ENCODE data around the gene LARGE1.
"Not testable (repeated sequence)": the region's sequence is repeated elsewhere in the genome, so short reads cannot be mapped to it uniquely, and the experiment has no call there.

LARGE1 gene

DNA sequence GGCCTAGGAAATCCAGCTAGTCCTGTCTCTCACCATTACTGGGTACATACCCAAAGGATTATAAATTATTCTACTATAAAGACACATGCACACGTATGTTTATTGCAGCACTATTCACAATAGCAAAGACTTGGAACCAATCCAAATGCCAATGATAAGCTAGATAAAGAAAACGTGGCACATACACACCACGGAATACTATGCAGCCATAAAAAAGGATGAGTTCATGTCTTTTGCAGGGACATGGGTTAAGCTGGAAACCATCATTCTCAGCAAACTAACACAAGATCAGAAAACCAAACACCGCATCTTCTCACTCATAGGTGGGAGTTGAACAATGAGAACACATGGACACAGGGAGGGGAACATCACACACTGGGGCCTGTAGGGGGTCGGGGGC, 61.6 kb downstream of the LARGE1 start:
- in situ Hi-C loops (cut with MboI; ENCODE audit: low sequenced_read_pairs) = not testable (repeated sequence)

DNA sequence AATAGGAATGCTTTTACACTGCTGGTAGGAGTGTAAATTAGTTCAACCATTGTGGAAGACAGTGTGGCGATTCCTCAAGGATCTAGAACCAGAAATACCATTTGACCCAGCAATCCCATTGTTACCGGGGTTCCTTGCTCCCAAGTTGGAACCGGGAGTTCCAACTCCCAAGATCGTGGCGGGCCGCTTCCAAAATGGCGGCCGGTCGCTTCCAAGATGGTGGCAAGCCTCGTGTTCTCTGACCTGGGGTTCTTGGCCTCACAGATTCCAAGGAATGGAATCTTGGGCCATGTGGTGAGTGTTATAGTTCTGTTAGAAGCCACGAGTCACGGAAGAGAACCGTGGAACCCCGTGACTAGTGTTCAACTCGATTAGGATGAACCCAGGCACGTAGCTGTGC, 62.5 kb downstream of the LARGE1 start:
- in situ Hi-C loops (cut with MboI; ENCODE audit: low sequenced_read_pairs) = not testable (repeated sequence)

DNA sequence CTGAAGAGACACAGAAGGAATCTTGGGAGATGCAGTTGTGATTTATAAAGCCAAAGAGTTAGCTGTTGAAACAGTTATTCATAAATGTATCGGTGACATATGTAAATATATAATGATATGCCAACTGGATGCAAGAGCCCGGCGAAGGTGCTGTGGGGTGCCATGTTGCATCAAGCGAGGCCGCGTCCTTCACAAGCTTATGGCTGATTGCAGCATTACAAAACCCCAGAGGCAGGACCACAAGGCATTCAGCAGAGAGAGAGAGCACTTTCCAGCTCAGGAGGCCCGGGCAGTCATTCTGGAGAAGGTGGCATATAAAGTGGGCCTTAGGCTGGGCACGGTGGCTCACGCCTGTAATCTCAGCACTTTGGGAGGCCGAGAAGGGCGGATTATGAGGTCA, 65.6 kb downstream of the LARGE1 start:
- in situ Hi-C loops (cut with MboI; ENCODE audit: low sequenced_read_pairs) = no loop called here

DNA sequence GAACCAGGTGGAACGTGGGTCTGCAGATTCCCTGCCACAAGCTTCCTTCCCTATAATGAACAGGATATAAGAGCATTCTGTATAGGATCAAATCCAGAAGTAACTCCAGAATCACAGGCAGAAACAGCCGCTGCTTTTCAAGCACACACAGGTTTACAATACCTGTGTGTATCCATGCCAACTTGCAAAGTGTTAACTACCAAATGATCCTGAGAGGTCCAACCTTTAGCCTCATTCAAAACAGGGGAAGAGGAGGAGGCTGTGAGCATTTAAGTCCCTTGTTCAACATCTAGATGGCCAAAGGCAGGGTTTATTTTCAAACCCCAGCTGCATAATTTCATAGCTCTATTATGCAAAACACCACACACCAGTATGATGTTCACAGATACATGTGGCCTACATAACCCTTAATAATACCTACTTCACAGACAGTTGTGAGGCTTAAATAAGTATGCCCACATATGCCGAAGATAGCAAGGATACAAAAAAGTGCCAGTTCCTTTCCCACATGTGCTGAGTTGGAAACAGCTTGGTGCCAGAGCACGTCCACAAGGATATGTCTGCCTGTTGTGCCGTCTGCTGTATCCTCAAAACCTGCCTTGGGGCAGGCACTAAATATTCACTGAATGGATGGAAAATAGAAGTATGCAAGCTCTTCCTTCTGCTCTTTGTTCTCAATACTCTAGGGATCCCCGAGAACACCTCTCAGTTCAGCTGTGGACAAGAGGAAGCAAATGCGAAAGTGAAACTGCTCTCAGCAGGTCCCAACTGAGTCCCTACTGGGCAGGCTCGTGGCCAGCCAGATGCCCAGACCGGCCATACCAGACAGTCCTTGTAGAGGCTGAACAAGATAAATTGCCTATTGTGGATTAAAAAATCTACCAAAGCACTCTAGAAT, 66.8 kb downstream of the LARGE1 start:
- in situ Hi-C loops (cut with MboI; ENCODE audit: low sequenced_read_pairs) = no loop called here

DNA sequence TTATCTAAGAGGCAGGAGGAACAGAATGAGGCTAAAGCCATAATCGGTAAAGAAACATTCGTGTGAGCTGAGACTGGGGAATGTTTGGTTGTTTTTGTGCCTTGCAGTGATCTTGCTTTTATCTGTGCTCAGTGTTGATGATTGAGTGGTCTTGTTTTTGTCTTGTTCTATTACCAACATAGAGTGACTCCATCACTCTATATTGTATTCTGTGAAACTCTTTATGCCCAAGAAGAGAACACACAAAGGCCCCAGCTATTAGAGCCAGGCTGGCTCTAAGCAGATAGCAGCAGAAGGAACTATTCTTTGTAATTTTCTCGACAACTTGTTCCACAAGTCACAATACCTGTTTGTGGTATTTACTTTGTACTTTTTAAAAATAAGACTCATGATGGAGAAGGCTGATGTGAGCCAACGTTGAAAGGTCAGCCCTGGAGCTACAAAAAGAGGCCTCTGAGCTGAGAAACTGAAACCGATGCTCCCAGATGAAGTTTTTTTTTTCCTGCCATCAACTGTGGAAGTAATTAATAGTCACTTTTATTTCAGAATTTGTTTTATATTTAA, 68.4 kb downstream of the LARGE1 start:
- in situ Hi-C loops (cut with MboI; ENCODE audit: low sequenced_read_pairs) = no loop called here

DNA sequence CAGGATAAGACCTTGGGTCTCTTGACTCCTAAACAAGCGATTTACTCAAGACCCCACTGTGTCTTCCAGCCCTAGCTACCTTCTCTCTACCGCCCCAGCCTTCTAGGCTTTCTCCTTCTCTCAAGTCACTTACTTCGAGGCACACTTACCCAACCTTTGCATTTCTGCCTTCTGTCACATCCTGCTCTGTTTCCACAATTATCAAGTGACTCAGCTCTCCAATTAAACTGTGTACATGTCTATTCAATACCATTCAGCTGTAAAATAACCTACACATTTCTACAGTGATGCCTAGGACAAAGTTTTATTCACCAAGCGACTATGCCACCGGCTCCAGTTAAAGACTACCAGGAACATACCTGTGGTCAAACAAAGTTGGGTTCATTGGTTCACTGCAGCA, 69.0 kb downstream of the LARGE1 start:
- in situ Hi-C loops (cut with MboI; ENCODE audit: low sequenced_read_pairs) = no loop called here

DNA sequence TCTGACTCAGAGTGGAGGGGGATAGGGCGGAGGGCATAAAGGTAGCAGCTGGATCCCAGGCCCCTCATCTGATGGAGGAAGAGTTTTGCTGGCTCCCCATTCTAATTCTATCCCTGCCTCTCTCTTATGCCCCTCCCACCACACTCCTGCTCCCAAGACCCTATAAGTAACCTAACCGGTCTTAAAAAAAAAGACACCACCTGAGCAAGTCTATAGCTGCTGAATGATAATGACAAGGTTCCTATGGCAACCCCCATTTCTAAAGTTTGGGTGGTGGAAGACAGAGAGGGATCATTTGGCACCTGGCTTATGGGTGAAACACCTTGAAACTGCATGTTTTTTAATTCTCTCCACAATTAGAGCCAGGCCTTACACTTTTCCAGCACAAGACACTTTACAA, 69.6 kb downstream of the LARGE1 start:
- in situ Hi-C loops (cut with MboI; ENCODE audit: low sequenced_read_pairs) = no loop called here

DNA sequence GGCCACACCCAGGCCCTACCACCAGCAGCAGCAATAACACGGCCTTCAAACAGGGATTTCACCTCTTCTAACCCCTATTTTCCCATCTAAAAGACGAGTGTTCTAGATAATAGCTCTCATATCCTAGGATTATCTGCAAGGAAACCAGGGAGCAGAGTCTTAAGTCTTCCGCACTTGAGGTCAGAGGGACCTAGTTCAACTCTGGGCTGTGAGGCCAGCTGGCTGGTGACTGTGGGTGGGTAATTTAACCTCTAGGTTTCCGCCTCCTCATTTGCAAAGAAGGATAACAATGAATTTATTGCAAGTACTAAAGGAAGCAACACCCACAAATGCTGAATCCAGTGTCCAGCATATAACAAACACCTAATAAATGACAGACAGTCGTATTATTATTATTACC, 70.1 kb downstream of the LARGE1 start:
- in situ Hi-C loops (cut with MboI; ENCODE audit: low sequenced_read_pairs) = no loop called here

DNA sequence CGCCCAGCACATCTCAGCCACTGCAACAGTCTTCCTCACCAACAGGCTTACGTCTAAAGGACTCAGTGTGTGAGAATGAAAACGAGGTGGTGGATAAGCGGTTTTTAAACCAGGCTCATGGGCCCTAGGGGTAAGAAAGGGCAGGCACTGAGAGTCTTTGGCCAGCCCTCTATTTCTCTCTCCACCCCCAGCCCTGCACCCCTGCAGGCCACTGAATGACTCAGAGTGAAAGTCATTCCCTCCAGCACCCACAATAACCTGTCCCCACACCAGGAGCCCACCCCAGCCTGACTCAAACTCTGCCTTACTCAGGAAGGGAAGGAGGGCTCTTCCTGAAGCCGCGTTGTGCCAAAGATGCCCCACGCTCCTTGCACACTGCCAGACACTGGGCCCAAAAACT, 72.0 kb downstream of the LARGE1 start:
- in situ Hi-C loops (cut with MboI; ENCODE audit: low sequenced_read_pairs) = no loop called here

DNA sequence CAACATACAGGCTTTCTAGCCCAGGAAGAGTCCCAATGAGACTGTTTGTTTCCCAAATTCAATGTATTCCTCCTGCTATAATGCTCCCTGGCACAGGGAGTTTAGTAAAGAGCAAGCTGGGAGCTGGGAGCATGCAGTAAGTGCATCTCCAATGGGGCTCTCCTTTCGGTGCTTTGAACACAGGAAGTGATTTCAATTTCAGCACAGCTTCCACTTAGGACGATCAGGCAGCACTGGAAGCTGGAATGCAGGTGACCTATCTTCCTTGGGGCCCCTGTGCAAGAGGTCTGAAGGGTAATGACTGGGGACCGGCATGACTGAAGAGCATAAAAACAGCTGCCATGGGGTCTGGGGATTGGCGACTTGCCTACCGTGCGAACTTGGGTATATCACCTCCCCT, 76.0 kb downstream of the LARGE1 start:
- in situ Hi-C loops (cut with MboI; ENCODE audit: low sequenced_read_pairs) = no loop called here

DNA sequence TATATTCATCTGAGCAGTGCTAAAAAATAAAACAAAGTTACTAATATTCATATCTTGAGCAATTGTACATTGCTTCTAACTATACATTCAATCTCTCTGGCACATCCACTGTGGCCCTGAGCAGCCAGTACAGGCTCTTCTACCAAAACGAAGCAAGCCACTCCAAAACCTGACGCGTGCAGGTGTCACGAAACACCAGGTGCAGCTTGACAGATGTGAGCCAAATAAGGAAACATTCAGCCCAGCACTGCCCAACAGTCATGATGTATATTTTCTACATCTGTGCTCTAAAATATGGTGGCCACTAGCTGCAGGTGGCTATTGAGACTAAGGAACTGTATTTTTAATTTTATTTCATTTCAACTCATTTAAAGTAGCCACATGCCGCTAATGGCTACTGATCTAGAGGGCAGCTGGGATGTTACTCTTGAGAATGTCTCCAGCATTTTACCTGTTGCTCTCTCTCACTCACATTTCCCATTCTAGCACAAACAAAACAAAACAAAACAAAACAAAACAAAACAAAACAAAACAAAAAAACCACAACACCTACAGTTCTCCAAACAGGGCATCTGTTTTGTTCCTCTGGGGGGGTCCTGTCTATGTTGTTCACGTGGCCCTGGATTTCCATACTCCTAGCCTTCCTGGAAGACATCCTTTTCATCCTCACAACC, 77.7 kb downstream of the LARGE1 start:
- in situ Hi-C loops (cut with MboI; ENCODE audit: low sequenced_read_pairs) = no loop called here

DNA sequence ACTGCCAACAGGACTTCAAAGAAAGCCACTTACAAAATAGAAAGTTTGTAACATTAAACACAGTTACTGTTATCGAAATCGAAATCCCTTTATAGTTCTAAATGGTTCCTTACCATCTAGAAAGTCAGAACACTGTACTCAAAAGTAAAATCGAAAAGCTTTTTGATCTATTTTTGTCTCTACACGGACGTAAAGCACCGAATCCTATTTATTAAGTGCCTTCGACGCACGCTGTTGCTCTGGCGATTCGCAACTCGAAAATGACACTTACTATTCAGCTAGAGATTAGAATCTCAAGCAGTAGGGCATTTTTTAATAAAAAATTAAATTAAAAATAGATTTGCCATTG, 78.3 kb downstream of the LARGE1 start:
- in situ Hi-C loops (cut with MboI; ENCODE audit: low sequenced_read_pairs) = no loop called here

DNA sequence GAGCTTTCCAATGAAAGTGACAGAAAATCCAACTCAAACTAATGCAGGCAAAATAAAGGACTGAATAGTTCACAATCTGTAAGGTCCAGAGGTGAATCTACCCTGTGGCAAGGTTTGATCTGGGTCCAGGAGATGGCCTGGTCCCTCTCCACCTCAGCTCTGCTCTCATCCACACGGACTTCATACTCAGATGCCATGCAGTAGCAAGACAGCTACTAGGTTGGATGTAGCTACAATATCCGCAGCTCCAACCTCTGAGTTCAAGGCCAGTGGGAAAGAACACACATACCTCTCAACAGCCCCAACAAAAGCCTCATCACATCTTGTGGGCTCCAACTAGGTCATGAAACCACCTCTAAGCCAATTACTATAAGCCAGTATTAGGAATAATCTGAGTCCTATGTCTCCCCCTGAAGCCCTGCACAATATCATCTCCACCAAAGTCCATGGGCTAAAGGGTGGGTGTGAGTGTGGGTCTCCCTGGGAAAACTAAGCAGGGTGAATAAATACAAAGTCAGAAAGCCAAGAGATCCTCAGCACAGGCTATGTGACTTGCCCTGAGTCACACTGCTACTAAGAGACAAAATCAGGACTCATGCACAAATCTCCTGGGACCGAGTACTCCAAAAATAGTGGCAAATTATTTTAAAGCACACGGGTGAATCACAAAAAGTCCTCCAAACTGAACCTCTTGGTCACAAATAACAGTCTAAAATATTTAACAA, 78.8 kb downstream of the LARGE1 start:
- in situ Hi-C loops (cut with MboI; ENCODE audit: low sequenced_read_pairs) = no loop called here

DNA sequence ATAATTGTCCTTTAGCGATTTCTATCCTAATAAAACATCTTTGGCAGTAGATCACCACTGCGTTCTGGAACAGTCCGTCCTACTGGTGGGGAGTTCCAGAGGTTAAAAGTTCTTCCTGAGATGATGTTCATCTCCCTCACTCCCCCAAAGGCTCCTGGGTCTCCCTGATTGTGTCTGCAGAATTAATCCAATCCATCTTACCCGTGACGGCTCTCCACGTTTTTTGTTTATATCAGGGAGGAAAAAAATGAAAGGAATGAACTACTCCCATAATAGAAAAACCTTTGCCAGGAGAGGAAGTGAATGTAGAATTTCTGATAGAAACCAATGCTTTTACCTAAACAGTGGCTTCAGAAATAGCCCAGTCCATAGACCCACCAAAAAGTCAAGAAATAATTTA, 81.6 kb downstream of the LARGE1 start:
- in situ Hi-C loops (cut with MboI; ENCODE audit: low sequenced_read_pairs) = no loop called here

DNA sequence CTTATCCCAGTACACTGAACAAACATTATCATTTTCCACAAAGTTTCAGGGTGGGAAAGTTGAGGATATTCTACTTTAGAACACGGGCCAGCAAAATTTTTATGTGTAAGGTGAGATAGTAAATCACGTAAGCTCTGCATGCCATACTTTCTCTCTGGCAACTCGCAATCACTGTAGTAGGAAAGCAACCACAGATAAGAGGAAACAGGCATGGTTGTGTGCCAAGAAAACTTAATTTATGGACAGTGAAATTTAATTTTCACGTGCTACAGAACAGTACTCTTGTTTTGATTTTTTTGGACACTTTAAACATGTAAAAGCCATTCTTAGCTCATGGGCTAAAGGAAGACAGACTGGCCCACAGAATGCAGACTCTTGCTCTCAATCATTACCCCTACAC, 82.5 kb downstream of the LARGE1 start:
- in situ Hi-C loops (cut with MboI; ENCODE audit: low sequenced_read_pairs) = no loop called here

DNA sequence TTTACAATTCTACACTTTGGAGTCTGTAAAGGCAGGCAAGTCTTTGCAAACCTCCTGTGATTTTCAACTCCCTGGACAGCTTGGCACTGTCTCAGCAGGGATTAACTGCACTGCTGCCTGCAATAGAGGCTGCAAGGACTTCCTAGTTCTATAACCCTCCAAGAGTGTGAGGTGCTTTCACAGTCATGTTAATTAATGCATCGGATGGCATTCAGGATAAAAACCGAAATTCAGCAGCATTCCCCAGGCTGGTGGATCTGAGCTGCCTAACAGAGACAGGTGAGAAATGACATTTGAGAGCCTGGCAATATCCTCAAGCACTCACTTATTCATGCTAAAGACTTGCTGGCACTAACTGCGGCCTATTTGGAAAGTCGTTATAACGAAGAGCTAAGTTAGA, 85.0 kb downstream of the LARGE1 start:
- in situ Hi-C loops (cut with MboI; ENCODE audit: low sequenced_read_pairs) = no loop called here

DNA sequence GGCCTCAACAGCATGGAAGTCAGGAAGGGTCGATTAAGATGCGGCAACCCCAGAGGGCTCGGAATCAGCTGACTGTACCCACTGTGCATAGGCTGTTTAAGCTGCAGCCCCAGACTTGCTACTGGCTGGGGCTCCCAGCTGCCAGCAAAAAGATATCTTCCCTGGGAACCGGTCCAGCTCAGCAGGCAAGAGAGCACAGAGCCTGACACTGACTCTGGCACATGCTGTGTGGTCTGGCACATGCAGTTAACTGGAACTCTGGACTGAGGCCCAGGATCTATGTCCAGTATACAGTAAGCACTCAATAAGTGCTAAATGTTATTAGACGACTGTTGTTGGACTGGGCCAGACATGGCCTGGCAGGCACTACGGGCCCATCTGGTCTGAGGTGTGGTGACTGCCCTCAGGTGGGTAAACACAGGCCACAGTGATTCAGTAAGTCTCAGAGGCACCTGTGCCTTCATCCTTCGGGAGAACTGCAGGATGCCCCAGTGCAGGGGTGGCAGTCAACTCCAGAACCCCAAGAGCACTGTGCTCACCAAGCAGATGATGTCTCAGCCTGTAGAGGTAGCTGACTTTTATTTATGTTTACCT, 87.6 kb downstream of the LARGE1 start:
- in situ Hi-C loops (cut with MboI; ENCODE audit: low sequenced_read_pairs) = no loop called here

DNA sequence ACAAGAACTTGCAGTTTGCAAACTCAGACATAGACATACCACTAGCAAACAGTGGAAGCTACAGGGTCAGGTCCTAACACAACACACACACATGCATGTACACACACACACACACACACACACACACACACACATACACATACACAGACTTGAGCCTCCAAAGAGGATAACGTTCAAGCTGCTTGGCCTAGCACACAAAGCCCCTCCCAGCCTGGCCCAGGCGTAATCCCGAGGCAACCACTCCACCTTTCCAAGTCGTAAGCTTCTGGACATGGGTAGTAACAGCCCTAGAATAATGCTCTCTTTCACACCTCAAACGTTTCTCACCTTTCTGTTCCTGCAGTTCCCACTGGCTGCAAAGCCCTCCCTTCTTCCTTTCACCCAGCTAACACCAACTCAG, 88.6 kb downstream of the LARGE1 start:
- in situ Hi-C loops (cut with MboI; ENCODE audit: low sequenced_read_pairs) = no loop called here

DNA sequence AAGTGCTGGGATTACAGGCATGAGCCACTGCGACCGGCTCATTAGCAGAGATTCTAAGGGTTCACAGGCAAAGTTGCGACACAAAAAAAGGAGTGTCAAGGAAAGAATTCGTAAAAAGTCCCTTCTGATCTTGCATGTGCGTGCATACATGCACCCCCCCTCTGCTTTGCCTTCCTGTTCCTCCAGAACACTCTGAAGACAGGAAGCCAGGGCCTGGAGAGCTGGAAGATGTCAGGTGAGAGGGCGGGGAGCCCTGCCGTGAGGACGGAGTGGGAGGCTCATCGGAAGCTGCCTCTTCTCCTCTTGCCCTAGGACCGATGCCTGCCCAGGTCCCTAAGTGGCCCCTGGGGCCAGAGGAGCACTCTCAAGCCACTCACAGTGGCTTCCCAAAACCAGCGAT, 89.1 kb downstream of the LARGE1 start:
- in situ Hi-C loops (cut with MboI; ENCODE audit: low sequenced_read_pairs) = no loop called here

DNA sequence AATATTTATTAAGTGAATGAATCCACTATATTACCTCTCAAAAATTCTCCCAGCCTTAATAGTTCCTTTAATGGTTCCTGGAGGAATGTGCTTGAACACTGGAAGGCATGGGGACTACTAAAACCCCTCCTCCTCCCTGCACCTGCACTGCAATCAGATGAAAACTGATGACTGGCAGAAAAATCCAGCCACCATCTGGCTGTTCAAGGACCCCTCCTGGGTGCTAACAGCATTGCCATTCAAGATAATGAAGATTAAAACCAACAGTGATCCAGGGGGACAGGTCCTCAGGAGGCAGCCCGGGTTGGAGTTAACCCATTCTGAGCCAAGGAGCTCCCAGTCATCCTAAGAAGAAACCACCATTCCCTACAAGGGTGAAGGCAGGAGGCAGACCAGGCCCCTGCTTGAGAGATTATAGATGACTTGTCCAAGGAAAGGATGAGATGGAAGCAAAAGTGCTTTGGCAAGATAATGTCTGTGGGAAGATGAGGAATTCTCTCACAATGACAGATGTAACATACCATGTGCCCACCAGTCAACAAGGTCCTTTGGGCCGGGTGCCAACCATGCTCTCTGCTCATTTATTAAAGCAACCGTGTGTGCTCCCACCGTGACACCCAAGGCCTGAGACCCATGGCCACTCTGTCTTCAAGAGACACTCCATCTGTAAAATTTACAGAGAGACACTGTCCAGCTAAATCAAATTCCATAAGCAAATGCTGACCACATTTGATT, 90.6 kb downstream of the LARGE1 start:
- in situ Hi-C loops (cut with MboI; ENCODE audit: low sequenced_read_pairs) = no loop called here

DNA sequence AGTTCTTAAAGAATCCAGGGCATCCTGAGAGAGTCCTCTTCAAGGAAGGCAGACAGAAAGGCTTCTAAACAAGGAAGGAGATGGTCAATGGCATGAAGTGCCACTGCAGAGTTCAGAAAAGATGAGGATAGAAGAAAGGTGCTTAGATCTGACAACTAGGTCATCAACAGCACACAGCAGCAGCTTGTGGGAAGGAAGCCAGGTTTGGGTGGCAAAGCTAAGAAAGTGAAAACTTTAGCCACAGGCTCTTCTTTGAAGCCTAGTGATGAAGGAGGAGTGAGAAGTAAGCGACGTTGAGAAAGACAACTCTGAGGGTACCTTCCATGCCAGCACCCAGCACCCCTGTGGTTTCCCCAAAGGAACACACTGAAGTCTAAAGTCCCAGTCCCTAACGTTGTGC, 92.0 kb downstream of the LARGE1 start:
- in situ Hi-C loops (cut with MboI; ENCODE audit: low sequenced_read_pairs) = no loop called here
